NCI-H187 treated with DMSO at 0.1 percent for 48 hours (cell line): ENCODE measurements around the gene GTF2IRD1.
"Not testable (repeated sequence)": the region's sequence is repeated elsewhere in the genome, so short reads cannot be mapped to it uniquely, and the experiment has no call there.

Experiments
- DNase-seq: peaks from one replicate; lab custom pipeline; 2025; lab: John Stamatoyannopoulos, UW

GTF2IRD1 gene

DNA sequence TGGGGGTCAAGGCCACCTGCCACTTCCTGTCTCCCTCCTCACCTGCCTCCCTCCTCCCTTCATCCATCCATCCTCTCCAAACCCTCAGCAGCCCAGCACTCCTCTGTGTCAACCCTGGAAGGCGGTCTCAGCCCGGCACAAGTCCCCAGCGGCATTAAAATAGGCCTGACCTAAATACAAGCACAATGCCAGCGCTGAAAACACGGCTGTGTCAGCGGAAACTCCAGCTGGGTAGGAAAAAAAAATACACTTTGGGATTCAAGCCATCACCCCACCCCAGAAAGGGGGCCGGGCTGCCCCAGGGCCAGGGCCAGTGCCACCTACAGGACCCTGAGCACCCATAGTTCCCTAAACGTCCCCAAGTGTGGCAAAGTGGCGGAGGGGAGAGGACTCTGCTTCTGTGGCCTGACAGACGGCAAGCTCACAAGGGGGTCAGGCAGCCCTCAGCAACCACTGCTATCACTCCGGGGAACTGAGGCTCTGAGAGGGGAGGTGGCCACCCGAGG is 22.7 kb upstream of the GTF2IRD1 start:
- DNase-seq, result no peak

DNA sequence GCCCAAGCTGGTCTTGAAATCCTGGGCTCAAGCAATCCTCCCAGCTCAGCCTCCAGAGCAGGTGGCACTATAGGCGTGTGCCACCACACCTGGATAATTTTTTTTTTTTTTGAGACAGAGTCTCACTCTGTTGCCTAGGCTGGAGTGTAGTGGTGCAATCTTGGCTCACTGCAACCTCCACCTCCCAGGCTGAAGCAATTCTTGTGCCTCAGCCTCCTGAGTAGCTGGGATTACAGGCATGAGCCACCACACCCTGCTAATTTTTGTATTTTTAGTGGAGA is 16.5 kb upstream of the GTF2IRD1 start:
- not testable (repeated sequence) for DNase-seq

DNA sequence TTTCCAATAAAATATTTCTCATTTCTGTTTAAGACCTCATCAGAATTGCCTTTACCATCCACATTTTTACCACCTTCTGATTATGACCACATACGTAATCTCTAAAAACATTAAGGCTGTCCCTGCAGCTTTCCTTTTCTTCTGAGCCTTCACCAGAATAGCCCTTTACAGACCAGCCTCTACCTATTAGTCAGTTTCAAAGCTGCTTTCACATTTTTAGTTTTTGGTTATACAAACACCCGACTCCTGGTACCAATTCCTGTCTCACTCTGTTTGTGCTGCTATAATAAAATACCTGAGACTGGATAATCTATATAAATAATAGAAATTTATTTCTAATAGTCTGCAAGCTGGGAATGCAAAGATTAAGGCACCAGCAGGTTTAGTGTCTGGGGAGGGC is 15.4 kb upstream of the GTF2IRD1 start:
- DNase-seq, result no peak

DNA sequence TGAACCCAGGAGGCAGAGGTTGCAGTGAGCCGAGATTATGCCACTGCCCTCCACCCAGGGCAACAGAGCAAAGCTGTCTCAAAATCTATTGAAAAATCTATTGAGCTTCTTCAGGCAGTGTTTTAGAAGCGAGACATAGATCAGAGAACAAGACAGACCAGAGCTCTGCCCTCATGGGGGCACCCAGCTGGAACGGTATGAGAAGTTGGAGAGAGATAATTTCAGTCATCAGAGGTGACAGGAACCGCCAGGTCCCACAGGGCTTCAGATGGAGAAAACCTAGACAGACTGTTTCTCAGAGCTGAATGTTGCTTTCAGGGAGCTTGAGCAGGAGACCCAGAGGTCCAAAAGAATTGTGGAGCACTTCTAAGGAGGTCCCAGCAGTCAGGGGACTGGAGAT is 14.2 kb upstream of the GTF2IRD1 start:
- no peak for DNase-seq

DNA sequence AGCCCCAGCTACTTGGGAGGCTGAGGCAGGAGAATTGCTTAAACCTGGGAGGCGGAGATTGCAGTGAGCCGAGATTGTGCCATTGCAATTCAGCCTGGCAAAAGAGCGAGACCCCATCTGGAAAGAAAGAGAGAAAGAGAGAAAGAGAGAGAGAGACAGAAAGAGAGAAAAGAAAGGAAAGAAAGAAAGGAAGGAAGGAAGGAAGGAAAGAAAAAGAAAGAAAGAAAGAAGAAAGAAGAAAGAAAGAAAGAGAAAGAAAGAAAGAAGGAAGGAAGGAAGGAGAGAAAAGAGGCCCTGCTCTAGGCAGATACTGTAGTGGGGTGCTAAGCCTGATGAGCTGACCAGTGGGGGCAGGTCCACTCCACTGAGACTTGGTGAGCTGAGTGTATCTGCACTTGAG is 13.6 kb upstream of the GTF2IRD1 start:
- not testable (repeated sequence) for DNase-seq

DNA sequence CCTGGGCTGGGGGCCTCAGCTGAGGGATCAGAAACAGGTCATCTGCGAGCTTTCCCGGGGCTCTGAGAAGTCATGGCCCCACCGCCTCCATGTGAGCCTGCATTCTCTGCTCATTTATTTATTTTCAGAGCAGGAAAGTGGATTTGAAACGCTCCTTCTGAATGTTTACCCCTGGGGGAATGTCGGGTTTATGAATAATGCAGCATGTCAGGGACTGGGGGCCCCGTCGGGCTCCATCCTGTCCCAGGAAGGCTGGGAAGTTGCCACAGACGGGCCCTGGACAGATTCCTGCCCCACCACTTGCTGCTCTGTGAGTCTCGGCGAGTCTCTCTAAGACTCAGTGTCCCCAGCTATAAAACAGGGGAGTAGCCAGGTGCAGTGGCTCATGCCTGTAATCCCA is 11.9 kb upstream of the GTF2IRD1 start:
- DNase-seq, result no peak

DNA sequence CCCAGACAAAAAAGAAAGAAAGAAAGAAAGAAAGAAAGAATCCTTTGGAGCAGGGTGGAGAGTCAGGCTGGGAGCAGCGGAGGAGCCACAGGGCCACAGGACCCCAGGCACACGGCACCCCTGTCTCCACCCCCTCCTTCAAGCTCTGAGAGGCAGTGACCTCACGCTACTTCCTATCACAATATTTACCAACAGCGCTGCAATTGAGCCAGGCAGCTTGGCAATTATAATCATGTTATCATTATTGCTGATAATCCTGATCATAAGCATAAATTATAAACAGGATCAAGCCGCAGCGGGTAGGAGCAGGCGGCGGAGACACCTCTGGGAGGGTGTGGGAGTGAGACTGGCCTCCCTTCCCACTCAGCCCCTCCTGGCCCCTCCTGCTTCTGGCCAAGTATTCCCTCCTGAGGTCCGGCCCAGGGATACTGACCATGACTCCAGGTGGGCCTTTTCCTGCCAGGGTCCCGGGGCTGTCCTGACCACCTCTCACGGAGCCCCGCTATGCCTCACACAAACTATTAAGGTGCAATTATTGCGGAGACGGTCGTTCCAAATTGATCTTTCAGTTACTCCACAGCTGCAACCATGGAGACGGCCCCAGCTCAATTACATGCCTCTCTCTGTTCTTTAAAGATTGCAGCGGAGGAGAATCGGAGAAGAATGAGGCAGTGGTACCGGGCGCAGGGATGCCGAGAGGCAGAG is 10.0 kb upstream of the GTF2IRD1 start:
- no peak for DNase-seq

DNA sequence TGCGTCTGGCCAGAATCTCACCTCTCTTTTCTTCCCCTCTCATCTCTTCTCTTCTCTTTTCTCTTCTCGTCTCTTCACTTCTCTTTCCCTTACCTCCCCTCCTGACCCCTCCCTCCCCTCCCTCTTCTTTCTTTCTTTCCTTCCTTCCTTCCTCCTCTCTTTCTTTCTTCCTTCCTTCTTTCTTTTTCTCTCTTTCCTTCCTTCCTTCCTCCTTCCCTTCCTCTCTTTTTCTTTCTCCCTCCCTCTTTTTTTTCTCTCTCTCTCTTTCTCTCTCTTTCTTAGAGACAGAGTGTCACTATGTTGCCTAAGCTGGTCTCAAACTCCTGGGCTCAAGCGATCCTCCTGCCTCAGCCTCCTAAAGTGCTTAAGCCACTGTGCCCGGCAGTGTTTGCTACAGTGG is 4.6 kb upstream of the GTF2IRD1 start:
- DNase-seq, result no peak

DNA sequence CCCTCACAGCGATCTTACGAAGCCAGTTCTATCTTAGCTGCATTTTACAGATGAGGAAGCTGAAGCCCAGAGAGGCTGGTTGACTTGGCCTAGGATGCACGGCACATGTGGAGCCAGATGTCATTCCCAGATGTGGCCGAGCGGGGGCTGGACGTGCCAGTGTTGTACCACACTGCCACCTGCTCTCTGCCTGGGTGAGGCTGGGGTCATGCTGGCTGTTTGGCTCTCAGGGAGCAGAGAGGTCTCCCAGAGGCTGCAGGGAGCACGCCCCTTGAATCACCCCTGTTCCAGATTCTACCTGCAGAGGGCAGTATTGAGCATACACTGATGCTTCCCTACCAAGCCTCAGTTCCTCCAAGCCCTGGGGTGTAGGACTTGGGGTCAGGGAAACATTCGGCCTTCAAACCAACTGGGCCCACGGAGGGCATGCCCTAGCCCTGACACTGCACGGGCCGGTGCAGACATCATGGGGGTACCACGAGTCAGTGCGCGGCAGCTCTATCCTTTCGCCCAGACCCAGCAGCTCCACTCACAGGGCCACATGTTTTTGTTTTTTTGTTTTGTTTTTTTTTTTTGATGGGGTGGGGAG is 3.8 kb upstream of the GTF2IRD1 start:
- DNase-seq, result no peak

DNA sequence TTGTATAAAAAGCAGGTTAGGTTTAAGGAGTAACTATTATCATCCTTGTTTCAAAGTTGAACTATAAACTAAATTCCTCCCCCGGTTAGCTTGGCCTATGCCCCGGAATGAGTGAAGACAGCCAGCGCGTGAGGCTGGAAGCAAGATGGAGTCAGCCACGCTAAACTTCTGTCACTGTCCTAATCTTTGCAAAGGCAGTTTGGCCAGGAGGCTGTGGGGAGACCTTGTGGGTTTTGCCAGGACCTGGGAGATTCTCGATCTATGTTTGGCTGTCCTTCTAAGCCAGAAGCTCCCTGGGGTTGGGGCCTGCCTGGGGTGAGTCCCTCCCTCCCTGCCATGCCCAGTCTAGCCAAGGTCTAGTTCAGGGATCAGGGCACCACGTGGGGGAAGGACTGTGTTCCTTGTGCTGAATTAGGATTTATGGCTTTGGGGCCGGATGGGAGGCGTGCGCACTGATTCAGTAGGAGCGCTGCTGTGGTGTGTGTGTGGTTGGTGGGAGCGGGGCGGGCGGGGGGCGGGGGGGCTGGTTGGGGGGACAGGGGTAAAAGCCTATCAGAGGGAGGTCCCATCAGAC is 871 bp upstream of the GTF2IRD1 start:
- no peak for DNase-seq

DNA sequence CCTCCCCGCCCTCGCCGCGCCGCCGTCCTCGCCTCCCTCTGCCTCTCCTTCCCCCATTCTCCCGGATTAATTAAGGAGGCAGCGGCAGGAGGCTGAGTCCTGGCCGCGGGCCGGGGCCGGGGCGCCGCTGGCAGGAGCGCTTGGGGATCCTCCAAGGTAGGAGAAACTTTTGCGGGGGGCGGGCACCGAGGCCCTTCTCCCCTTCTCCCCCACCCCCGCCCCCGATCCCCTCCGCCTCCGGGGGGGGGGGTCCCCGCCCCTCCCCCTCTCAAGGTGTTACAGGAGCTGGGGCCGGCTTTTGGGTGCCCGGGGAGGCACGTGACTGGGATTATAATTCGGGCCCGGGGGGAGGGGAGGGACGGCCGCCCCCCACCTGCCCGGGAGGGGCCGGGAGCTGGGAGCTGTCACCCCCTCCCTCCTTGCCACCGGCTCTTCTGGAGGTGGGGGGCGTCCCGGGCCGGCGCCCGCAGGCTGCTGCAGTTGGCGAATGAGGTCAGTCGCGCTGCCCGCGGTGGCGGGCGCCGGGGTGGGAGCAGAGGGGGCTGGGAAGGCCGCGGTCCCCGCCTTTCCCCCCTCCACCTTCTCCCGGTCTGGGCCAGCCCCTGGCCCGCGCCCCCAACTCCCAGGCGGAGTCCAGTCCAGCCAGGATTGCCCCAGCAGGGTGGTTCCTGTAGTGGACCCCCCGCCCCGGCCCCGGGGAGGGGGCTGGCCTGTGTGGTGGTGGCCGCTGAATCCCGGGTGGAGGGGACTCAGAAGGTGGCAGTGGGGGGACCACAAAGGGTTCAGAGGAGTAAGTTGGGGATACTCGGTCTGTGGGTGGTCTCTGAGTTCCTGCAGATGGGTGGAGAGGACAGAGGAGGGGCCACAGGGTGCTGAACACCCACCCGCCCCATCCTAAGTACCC is 567 bp downstream of the GTF2IRD1 start:
- no peak for DNase-seq

DNA sequence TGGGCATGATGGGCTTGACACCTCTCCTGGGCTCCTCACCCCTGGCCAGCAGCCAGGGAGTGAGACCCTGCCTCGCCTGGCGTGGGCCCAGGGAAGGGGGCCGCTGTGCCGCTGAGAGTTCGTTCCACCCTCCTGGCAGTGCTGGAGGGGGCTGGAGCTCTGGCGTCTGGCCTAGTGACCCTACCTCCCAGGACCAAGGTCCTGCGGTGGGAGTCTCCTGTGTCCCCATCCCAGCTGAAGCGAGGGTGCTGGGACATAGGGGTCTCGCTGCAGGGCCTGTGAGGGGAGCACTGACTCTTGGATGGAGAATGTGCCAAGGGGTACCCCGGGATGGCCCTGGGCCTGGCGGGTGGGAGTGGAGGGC is 1.2 kb downstream of the GTF2IRD1 start:
- DNase-seq, result no peak

DNA sequence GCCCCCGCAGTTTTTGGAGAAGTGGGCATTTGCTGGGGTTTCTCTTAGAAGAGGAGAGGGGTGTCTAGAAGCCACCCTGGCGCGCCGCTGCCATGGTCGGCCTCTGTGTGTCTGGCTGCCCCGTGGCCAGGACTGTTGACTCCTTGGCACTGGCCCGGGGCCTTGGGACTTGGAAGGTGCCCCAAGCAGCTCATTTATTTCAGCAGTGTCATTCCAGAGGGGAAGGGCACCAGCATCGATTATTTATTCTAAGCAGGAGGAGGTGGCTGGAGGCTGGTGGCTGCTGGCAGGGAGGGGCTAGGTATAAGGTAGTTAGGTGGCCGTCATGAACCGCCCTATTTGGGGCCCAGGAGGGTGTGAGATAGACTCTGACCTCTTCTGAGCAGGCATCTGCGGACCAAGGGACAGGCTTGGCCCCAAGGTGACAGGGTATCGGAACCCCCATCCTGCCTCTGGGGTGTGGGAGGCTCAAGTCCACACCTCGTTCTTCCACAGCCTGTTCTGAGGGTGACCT is 1.6 kb downstream of the GTF2IRD1 start:
- DNase-seq, result no peak

DNA sequence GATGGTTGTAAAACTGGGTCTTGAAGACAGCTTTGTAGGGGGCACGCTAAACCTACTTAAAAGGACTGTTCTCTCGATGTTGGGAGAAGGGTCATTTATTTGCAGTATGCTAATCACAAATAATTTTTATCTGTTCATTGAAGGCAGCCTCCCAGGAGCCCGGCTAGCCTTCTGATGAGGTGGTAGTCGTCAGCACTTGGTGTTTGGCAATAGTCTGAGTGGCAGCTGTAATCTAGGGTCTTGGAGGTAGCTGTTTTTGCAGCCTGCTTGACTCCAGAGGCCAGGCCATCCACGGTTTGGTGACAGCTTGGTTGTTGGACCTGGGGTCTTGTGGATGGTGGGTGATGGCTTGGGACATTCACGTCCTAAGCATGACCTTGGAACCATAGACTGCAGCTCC is 2.2 kb downstream of the GTF2IRD1 start:
- no peak for DNase-seq

DNA sequence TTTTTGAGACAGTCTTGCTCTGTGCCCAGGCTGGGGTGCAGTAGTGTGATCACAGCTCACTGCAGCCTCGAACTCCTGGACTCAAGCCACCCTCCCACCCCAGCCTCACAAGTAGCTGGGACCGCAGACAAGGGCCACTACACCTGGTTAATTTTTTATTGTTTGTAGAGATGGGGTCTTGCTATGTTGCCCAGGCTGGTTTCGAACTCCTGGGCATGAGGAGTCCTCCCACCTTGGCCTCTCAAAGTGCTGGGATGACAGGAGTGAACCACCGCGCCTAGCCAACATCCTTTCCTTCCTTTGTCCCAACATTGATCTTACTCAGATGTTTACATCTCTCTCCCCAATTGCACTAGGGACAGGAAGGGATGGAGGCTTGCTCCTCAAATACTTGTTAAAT is 3.3 kb downstream of the GTF2IRD1 start:
- DNase-seq, result no peak

DNA sequence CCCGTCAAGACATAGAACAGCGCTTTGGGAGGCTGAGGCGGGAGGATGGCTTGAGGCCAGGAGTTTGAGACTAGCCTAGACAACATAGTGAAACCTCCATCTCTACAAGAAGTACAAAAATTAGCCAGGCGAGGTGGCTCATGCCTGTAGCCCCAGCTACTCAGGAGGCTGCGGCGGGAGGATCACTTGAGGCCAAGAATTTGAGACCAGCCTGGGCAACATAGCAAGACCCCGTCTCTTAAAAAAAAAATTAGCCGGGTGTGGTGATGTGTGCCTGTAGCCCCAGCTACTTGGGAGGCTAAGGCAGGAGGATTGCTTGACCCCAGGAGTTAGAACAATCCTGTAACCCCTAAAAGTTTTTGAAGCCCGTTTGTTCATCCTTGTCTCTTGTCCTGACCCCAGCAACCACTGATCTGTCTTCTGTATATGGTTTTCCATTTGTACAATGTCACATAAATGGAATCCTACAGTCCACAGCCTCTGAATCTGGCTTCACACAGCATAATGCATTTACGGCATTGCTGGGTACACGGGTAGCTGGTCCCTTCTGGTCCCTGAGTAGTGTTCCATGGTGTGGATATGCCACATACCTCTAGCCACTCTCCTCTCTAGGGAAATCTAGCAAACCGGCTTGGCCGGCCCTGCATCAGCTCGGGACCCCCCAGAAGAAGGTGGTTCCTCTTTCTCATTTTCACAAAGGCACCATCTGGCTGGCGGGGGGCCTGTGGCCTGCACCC is 8.4 kb downstream of the GTF2IRD1 start:
- DNase-seq, result no peak

DNA sequence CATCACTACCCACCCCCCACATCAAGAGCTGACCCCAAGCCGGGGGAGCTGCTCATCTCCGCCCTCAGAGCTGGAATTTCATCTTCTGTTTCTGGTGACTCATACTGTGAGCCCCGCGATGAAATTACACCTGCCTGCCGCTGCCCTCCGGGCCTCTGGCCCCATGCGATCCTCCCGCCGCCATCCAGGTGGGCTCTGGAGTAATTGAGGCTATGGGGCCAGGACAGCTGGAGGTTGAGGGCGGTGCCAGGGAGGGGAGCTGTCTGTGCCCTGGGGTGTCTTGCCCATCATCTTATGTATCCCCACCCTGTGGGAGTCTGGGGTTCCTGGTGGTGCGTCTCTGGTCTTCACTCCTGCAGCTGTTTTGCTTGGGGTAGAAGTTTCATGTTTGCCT is 9.0 kb downstream of the GTF2IRD1 start:
- DNase-seq, result no peak

DNA sequence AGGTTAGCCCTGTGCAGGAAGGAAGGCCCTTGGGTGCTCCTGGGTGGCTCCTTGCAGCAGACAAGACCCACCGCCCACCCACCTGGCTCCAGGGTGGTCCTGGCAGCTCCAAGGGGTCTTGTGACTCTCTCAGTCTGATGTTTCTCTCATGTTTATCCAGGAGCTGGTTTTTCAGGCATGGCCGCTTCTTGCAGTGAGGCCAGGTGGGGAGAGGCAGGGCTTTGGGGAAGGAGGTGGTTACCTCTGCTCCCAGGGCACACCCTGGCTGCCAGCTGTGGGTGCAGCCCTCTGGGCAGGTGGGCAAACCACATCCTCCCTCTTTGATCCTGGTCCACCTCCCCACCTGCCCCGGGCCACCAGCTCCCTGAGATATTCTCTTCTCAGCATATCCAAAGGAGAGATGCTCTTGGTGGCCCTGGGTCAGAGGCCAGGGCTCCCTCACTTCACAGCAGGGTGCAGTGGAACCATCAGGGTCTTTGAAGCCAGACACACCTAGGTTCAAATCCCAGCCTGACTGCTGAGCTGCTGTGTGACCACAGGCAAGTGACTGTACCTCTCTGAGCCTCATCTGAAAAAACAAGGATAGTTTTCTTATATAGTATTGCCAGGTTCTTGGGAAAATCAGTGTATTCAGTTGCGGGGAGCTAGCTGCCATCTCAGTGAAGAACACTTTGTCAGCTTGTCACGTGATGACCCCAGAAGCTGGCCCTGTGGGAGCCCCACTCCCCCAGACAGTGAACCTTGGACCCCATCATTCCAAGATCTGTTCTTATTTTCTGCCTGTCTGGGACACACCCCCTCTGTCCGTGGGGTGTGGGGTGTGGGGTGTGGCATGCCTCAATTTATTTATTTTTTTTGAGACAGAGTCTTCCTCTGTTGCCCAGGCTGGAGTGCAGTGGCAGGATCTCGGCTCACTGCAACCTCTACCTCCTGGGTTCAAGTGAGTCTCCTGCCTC is 11.5 kb downstream of the GTF2IRD1 start:
- DNase-seq, result no peak

DNA sequence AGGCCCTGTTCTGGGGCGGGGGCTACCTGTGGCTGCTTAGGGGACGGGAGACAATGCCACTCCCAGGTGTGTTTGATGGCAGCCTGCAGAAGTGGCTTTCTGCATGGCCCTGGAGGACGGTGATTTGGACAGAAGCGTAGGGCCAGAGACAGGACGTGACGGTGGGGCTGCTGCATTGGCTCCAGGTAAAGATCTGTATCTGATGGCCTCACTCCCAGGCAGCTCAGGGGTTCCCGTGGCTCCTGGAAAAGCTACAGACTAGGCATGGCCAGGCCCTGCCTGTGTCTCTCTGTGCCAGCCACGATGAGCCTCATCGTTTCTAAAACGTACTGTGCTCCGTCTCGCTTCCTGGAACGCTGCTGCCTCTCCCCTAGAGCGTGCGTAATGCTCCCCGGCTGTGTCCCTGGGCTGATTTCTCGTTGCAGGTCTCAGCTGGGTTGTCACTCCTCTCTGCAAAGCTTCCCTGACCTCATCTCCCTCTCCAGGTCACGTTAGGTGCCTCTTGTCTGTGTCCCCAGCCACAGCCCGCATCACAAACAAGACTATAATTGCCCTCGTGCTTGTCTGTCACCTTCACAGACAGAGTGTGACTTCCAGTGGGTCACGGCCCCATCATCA is 12.6 kb downstream of the GTF2IRD1 start:
- no peak for DNase-seq

DNA sequence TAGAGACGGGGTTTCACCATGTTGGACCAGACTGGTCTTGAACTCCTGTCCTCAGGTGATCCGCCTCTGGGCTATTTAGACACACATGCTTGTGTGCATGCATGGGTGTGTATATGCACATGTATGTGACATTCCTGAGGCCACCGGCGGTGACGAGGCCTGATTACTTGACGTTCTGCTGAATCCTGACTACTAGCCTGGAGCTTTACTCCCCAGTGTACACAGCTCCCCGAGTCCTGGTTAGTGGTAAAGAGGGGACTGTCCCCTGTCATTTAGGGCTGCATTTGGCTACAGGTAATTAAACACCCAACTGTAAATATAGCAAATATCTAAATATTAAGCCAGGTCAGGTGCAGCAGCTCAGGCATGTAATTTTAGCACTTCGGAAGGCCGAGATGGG is 14.2 kb downstream of the GTF2IRD1 start:
- no peak for DNase-seq
